Epithelial cell of proximal tubule (primary cell): ENCODE measurements around the gene STXBP2. TPM values are rescaled to one million over a fixed set of nuclear protein-coding genes. Genes with fewer than 3 reads are reported as not detected.

Experiments
- DNase-seq: peaks from one replicate; pipeline ENCODE4 v3.0.0-alpha.2; 2011; ENCODE audit warnings: low read depth
- H3K4me3 ChIP-seq: 2 replicates; pipeline ENCODE4 v1.5.1; 2011; ENCODE audit warnings: low read depth, mild to moderate bottlenecking, low read length
- CTCF ChIP-seq: conservative IDR thresholded peaks from 2 replicates; pipeline ENCODE4 v1.5.1; 2012; ENCODE audit warnings: low read depth, mild to moderate bottlenecking, low read length
- total RNA-seq: library from RNA; depleted of rRNA; stranded (reverse); fragments of >200 nt; gene quantifications from 2 replicates; pipeline ENCODE4 v1.2.3, GENCODE V29; 2015

STXBP2 gene
- total RNA-seq, 1 donor from 2014 or later, result 49.4 TPM

GRCh38 chr19:7606289-7606688 is 30.6 kb upstream of the STXBP2 start:
- no peak overlapping the region for H3K4me3 ChIP-seq
- DNase-seq, result no peak
- TF ChIP-seq CTCF, result no peak

GRCh38 chr19:7607212-7607873 is 29.6 kb upstream of the STXBP2 start:
- TF ChIP-seq CTCF, result no peak
- DNase-seq, result no peak
- H3K4me3 ChIP-seq, result no peak overlapping the region

- no peak for TF ChIP-seq CTCF
- H3K4me3 ChIP-seq, result no peak overlapping the region
- DNase-seq, result no peak
These were observed 28.9 kb upstream of the STXBP2 start for GRCh38 chr19:7607874-7608560.

- TF ChIP-seq CTCF, result no peak
- H3K4me3 ChIP-seq, result no peak overlapping the region
- DNase-seq, result no peak
These were observed 26.2 kb upstream of the STXBP2 start for GRCh38 chr19:7610491-7611240.

- no peak for DNase-seq
- no peak overlapping the region for H3K4me3 ChIP-seq
- no peak for TF ChIP-seq CTCF
These were observed 25.2 kb upstream of the STXBP2 start for GRCh38 chr19:7611541-7612279.

- no peak for DNase-seq
- no peak overlapping the region for H3K4me3 ChIP-seq
- TF ChIP-seq CTCF, result no peak
These were observed 24.3 kb upstream of the STXBP2 start for GRCh38 chr19:7612282-7613274.
